NCI-H524 (cell line): Measurements from ENCODE around the gene HECA.
A peak's percentile ranks its signal among the peaks of the same experiment; 100 is the strongest.
"Not testable (repeated sequence)": the region's sequence is repeated elsewhere in the genome, so short reads cannot be mapped to it uniquely, and the experiment has no call there.

Experiments used
- DNase-seq, 2 experiments: peaks; one replicate each; lab custom pipeline; 2025; lab: John Stamatoyannopoulos, UW

Gene HECA, protein sequence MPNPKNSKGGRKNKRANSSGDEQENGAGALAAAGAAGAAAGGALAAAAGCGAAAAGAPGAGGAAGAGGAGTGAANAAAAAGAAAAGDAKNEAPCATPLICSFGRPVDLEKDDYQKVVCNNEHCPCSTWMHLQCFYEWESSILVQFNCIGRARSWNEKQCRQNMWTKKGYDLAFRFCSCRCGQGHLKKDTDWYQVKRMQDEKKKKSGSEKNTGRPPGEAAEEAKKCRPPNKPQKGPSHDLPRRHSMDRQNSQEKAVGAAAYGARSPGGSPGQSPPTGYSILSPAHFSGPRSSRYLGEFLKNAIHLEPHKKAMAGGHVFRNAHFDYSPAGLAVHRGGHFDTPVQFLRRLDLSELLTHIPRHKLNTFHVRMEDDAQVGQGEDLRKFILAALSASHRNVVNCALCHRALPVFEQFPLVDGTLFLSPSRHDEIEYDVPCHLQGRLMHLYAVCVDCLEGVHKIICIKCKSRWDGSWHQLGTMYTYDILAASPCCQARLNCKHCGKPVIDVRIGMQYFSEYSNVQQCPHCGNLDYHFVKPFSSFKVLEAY

DNA sequence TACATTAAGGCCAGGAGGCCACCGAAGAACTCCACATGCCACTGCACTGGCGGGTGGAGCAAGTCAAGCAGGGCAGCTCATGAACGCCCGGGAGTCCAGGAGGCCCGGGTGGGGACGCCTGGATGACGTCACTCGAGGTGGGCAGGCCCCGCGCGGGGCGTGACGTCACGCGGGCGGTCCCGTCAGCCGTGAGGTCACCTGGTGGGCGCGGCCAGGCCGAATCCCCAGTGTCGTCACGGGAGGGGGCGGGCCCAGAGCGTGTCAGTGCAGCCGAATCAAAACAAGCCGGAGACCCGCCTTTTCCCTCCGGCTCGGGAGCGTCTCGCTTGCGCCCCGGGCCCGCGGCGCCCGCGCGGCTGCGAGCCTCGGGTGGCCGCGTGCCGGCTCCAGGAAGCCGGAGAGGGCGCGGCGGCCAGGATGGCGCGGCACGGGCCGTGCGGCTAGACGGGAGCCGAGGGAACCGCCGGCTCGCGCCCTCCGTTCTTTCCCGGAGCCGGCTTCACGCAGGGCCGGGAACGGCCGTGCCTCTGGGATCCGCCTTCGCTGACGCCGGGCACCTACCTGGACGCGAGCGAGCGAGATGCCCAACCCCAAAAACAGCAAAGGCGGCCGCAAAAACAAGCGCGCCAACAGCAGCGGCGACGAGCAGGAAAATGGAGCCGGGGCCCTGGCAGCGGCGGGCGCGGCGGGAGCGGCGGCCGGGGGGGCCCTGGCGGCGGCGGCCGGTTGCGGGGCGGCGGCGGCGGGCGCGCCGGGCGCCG is at the start of gene HECA:
Gene HECA, plus strand, starts transcription at position 264 of the 761 bp plus-strand sequence. Its CDS starts 317 bp downstream, at position 581.
- DNase-seq = peak; percentile 62 to 77

DNA sequence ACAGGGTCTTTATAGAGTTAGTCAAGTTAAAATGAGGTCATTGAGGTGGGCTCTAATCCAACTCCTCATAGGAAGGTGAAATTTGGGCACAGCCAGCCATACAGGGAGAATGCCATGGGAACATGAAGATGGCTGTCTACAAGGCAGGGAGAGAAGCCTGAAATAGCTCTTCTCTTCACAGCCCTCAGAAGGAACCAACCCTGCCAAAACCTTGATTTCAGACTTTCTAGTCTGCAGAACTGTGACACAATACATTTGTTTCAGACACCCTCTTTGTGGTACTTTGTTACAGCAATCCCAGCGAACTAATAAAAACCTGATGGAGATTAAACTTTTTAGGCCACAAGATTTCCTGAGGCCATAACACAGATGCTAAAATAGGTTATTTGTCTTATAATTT is 43.1 kb upstream of the HECA start:
- no peak for DNase-seq

DNA sequence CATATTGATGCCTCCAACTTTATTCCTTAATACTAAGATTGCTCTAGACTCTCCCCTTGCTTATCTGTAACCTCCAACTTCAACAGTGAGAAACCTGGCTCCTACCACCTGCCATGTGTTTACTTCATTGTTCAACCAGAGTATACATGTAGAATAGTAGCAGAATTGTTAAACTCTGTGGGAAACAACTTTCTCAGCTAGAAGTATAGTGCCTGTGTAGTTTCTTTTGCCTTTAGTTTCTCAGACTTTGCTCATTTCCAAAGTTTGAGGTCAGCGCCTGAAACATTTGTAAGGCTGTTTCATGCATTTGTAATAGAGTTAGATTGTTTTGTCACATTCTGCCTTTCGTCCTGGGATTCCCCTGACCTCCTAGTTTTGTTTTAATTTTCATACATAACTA is 34.9 kb upstream of the HECA start:
- no peak for DNase-seq

DNA sequence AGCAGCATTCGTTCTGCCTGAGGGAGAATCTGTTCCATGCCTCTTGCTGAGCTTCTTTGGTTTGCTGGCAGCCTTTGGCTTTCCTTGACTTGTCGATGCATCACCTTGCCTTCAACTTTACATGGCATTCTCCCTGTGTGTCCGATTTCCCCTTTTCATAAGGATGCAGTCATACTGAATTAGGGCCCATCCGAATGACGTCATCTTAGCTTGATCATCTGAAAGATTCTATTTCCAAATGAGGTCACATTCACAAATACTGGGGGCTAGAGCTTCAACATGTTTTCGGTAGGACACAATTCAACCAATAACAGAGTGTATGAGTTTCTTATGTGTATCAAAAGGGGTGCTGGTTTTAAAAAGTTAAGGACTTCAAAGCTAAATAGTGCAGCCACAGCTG is 27.8 kb upstream of the HECA start:
- DNase-seq = no peak

DNA sequence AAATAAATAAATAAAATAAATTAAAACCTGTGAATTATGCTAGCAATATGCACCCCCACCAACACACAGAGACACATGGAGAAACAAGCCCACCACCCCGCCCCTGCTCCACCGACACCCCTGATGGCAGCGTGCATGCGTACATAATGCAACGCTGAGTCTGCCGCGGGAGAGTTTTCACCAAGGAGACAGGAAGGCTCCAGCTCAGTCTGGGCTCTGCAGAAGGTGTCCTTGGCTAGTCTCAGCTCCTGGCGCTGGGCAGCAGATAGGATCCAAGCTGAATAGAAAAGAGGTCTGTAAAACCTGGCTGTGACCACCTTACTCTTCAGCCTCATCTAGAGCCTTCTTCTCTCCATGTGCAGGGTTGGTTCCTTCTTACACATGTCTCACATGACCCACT is 26.5 kb upstream of the HECA start:
- DNase-seq = no peak

DNA sequence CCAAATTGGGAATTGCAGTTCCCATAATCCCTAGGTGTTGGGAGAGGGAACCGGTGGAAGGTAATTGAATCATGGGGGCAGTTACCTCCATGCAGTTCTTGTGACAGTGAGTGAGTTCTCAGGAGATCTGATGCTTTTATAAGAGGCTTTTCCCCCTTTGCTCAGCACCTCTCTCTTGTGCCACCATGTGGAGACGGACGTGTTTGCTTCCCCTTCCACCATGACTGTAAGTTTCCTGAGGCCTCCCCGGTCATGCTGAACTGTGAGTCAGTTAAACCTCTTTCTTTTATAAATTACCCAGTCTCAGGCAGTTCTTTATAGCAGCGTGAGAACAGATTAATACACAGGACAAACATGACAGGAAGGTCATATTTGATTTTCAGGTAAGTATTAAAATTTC is 25.3 kb upstream of the HECA start:
- DNase-seq = peak in 1 of 2 experiments; percentile 67

DNA sequence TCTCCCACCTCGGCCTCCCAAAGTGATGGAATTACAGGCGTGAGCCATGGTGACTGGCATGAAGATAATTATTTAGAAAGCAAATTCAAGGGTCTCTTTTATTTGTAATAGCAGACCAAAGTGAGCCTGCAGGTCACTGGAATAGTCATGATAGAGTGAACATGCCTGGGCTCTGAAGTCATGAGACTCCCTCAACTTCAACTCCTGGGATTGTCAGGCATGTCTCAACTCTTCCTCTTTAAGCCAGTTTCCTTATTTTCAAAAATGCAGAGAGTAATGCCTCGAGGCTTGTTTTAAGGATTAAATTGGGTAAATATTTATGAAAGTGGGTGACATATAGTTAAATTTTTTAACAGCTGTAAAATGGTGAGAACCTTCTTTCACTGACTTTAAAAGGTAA is 22.7 kb upstream of the HECA start:
- DNase-seq = no peak

DNA sequence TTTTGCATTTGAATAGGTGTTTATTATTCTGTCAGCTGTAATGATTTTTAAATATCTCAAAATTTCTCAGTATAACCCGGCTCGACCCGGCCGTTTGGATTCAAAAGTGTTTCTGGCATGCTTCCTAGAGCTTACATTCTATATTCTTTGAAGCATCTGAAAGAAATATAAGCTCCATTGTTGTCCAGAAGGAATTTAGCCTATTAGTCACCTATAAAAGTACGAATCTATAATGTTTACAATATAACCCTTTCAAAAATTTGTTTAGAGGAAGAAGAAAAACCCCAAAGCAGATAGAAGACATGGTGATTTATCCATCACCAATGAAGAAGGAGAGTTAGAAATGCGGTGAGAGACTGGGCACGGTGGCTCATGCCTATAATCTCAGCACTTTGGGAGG is 22.3 kb upstream of the HECA start:
- DNase-seq = no peak

DNA sequence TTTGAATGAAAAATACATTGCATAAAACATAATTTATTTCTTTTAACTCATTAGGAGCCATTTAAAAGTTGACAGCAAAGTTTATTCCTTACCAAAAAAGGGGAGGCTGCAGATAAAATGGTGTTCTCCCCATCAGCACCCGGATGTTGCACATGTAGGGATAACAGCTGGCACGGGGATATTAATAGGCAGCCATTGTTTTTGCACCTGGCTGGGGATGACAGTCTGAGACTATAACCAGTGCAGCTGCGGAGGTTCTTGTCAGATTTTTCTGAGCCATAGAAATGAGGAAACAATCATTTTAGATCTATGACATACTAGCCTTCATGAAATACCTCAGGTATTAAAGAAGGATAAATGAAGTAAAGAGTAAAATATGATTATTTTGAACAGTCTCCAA is 20.1 kb upstream of the HECA start:
- peak in 1 of 2 experiments; percentile 20 for DNase-seq

DNA sequence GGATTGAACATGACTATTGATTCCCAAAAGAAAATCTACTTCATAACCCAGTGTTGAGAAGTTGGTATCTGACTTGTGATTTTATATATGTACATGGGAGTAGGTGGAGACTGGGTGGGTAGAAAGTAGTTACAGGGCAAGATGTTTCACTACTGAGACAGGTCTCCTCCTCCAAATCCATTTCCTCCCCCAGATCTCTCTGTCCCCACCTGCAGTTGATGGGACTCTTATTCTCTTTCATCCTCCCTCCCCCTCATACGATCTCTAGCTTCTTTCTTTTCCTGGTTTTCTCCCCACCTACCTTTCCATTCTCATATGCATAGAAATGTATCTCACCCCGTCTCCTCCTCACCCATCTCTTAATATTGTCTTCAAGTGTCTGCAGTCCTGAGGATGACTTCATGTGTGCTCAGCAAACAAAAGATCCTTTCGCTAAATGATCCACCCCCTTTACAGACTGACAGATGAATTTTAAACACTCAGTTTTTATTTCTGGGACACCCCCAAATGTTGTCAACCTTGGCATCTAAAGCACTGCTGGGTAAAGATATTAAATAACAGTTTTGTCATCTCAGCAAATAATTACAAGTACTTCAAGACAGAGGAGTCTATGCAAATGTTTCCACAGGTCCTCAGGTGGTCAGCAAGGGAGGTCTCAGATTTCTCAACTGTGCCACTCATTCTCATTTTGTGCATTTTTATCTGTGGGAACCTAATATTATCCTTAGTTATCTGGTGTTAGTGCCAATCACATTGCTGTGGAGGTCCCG is 18.7 kb upstream of the HECA start:
- DNase-seq = no peak

DNA sequence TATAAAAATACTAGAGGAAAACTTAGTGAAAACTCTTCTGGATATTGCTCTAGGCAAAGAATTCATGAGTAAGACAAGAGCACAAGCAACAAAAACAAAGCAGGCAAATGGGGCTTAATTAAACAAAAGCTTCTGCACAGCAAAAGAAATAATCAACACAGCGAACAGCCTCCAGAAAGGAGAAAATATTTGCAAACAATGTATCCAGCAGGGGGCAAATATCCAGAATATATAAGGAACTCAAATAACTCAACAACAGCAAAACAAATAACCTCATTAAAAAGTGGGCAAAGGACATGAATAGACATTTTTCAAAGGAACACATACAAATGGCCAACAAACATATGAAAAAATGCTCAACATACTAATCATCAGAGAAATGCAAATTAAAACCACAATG is 17.1 kb upstream of the HECA start:
- no peak for DNase-seq

DNA sequence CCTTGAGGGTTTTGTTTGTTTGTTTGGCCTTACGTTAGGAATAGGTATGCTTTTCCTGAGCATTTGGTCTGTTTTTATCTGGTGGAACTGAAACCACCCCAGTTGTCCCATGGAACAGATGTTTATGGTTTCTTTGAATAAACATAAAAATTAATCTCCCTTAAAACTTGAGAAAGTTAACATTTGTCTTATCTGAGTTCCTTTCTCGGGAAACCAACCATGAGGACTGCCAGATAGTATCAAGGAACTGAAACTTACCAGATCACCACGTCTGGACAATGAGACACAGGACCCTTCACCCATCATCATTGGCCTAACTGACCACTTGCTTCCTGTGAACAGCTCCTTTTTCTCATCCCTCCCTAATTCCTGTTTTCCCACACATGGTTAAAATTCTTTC is 15.3 kb upstream of the HECA start:
- DNase-seq = no peak

DNA sequence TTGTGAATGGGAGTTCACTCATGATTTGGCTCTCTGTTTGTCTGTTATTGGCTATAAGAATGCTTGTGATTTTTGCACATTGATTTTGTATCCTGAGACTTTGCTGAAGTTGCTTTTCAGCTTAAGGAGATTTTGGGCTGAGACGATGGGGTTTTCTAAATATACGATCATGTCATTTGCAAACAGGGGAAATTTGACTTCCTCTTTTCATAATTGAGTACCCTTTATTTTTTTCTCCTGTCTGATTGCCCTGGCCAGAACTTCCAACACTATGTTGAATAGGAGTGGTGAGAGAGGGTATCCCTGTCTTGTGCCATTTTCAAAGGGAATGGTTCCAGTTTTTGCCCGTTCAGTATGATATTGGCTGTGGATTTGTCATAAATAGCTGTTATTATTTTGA is 12.1 kb upstream of the HECA start:
- not testable (repeated sequence) for DNase-seq

DNA sequence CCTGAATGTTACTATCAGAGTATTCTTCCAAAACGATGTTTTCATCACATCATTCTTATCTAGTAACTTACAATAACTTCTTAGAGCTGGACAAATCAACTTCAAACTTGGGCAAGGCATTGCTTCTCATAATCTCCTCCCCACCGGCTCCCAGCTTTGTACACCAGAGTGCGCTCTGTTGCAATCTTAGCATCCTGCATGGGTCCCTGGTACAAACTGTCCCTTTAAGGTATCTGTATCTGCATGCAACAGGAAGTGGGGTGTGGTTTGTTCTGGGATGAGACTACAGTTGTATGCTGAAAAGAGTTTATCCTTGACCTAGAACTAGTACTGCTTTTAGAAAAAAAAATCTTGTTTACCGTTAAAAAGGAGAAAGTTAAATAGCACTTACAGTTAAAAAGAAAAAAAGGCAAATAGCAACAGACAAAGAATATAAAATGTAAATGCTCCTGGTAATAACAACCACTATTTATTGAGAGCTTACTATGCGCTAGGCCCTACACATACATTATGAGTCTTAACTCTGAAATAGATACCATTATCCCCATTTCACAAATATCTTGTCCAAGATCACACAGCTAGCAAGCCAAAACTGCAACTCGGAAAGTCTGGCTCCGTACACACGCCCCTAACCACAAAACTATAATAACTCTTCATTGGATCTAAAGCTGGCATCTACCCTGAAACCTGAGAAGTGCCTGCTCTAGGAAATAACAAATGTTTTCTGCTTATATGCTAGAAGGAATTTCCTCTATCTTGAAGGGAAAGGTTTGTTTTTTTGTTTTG is 9.8 kb upstream of the HECA start:
- DNase-seq = peak in 1 of 2 experiments; percentile 62

DNA sequence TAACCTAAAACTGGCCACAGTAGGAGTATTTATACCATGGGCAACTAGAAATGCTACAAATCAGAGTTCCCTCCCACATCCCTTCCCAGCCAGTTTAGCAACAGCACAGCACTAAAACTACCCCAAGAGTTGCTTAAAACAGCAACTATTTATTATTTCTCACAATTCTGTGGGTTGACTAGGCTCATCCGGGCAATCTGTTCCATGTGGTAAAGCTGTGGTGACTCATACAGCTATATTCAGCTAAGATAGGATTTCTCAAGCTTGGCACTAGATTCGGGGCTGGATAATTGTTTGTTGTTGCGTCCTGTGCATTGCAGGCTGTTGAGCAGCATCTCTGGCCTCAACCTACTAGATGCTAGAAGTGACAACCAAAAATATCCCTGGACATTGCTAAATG is 8.6 kb upstream of the HECA start:
- no peak for DNase-seq

DNA sequence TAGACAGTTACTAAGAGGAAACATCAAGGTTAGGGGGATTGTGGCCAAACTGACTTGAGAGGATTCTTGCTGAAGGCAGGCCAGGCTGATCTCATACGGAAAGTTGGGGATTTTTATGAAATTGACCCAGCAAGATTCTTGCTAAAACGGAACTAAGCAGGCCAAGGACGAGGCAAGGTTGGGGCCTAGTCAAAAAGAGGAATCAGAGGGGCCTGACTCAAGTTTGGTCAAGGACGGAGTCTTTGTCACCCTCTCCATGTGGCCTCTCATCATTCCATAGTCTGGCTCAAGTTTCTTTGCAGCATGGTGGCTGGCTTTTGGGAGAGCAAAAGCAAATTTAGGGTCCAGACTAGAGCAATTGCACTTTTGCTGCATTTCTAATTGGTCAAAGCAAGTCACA is 7.9 kb upstream of the HECA start:
- DNase-seq = no peak

DNA sequence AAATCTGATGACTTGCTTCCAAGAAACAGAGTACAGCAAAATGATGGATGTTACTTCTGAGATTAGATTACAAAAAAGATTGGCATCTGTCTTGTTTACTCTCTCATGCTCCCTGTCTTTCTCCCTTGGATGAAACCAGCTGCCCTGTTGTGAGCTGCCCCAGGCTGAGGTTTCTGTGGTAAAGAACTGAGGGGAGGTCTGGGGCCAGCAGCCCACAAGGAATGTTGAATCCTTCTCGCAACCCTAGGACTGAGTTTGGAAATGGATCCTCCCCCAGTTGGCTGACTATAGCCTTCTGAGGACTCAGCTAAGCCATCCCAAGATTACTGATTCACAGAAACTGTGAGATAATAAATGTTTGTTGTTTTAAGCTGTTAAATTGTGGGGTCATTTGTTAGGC is 5.6 kb upstream of the HECA start:
- no peak for DNase-seq

DNA sequence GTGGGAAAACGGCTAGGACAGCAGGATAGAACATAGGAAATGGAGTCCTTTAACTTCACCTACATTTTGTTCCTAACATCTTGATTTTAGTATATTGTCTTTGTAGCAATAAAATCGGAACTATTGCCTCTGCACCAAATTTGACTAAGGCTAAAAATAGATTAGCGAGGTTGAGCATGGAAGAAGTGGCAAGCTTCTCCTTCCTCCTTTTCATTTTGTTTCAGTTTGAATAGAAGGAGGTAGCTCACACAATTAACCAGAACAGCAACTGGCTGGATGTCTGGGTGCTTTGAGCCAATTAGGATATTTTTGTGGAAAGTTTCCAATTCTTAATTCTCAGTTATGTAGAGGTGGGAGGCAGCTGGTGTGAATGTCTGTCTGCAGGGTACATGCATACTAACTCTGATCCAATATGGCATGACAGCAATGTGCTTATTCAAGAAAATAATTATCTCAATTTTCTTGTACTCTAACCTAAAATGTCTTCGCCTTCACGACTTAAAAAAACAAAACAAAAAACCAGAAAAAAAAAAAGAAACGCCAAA is 3.1 kb upstream of the HECA start:
- no peak for DNase-seq

DNA sequence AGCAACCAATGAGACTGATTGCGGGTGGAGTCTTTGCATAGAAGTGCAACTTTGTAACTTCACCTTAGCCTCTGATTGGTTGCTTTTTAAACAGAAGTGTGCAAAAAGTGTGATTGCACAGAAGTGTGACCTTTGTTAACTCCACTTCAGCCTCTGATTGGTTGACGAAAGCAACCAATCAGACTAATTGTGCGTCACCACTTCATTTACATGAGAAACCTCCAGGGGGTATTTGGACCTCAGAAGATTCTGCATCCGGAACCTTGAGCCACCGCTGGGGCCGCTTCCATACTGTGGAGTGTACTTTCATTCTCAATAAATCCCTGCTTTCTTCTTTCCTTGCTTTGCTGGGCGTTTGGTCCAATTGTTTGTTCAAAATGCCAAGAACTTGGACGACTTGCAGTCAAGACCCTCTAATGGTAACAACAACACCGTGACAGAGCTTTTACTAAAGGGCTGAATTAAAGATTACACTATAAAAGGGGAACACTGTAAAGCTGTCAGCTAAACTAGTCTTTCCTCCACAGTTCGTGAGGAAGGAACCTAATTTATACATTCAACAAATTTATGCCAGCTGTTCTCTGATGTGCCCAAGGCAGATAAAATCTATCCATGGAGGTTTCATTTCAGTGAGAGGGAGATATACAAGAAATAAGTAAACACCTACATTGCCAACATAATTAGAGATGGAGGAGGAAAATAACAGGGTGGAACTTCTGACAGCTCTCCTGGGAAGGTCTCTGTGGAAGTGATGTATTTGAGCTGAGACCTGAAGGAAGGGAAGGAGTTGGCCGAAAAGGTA is 1.4 kb upstream of the HECA start:
- no peak for DNase-seq

DNA sequence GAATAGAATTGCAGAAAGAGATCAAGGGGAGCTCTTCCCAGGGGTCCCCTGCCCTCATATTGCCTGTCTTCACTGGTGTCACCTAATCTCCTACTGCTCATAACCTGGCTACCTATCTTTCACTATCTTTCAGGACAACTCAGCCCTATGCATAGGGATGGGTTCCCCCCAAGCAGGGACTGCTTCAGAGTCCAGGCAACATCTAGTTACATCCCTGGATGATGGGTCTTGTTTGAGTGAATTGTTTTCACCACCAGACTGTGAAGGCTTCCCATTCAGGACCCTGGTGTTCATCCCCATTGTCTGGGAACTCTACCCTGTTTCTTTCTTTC is 850 bp upstream of the HECA start:
- DNase-seq = no peak
